Thyroid gland (tissue), 4 donors: ENCODE measurements around the gene ANKLE2.

Experiments
- CTCF ChIP-seq, 6 experiments: fragments of 200-600 bp in 3 of 6; fragments of 450-650 bp in 3 of 6; sonication (generic) in 3 of 6; IDR thresholded peaks; one replicate each; pipeline ENCODE4 v1.5.1; 2016 to 2019; ENCODE audit warnings: antibody characterized with exemption in 6 of 6, mild to moderate bottlenecking in 2 of 6, inconsistent platforms in 1 of 6, moderate library complexity in 1 of 6
- POLR2A ChIP-seq, 2 donors: fragments of 450-650 bp; IDR thresholded peaks; one replicate each; pipeline ENCODE4 v1.6.1; 2017; ENCODE audit warnings: antibody characterized with exemption in 2 of 2, mild to moderate bottlenecking in 2 of 2, moderate library complexity in 1 of 2

GRCh38 chr12:132719141-132719953 is 42.3 kb downstream of the ANKLE2 start:
- TF ChIP-seq CTCF (IDR thresholded peaks at IDR 0.05) (no peak), POLR2A (IDR thresholded peaks at IDR 0.05) (no peak)
